ENCODE measurements around the gene SYNPO2L.

SYNPO2L gene

DNA sequence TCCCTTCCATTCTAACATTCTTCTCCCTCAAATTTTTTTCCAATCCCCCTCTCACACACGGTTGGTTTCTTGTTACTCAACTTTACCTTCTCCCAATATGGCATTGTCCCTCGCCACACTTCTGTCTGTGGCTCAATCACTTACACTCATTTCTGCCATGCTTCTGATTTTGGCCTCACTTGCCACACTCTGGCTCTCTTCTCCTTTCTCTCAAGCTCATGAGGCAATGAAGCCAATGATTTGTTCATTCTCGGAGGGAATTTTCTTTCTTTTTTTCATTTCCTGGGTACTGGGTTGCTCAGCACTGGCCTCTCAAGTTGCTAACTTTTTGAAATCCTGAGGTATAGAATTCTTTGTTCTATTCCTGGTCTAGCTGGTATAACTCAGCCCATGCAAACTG is 10.6 kb downstream of the SYNPO2L start:
- Histone ChIP-seq H3K27me3 (peaks cover 47% of the 10 kb centered on the region), H3K4me1 (ENCODE audit: control insufficient read depth in 1 of 2, insufficient read depth in 1 of 2, low read depth in 1 of 2, low read length in 1 of 2) (peaks cover 9 to 12% of the 10 kb centered on the region in 2 experiments), H3K36me3 (no peaks in the 10 kb centered on the region), H3K4me3 (ENCODE audit: low read depth in 1 of 2, low read length in 1 of 2) (no peak overlapping the region), H3K9me3 (no peaks in the 10 kb centered on the region), H3K27ac (no peak overlapping the region)
- TF ChIP-seq, protein P1, sequence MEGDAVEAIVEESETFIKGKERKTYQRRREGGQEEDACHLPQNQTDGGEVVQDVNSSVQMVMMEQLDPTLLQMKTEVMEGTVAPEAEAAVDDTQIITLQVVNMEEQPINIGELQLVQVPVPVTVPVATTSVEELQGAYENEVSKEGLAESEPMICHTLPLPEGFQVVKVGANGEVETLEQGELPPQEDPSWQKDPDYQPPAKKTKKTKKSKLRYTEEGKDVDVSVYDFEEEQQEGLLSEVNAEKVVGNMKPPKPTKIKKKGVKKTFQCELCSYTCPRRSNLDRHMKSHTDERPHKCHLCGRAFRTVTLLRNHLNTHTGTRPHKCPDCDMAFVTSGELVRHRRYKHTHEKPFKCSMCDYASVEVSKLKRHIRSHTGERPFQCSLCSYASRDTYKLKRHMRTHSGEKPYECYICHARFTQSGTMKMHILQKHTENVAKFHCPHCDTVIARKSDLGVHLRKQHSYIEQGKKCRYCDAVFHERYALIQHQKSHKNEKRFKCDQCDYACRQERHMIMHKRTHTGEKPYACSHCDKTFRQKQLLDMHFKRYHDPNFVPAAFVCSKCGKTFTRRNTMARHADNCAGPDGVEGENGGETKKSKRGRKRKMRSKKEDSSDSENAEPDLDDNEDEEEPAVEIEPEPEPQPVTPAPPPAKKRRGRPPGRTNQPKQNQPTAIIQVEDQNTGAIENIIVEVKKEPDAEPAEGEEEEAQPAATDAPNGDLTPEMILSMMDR (IDR thresholded peaks at IDR 0.05) = no peak

DNA sequence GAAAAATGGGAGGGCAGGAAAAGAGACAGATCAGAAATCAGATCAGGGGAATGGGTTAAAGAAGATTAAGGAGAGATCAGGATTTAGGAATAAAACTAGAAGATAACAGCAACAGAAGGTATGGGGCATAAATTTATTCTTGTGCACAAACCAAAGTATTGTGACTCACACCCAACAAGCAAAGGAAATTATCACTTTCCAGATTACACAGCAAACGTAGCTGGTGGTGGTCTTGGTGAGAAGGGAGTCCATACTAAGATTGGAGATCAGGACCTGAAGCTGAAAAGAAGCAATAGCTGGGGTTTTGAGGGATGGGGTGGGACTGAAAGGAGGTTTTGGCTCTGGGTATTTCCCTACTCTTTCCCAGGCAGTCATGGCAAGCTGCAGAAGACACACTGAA is 11.1 kb downstream of the SYNPO2L start:
- H3K4me3 ChIP-seq (ENCODE audit: low read depth in 1 of 2, low read length in 1 of 2) = no peak overlapping the region
- H3K9me3 ChIP-seq = no peaks in the 10 kb centered on the region
- H3K27ac ChIP-seq = no peak overlapping the region
- H3K36me3 ChIP-seq = no peaks in the 10 kb centered on the region
- TF ChIP-seq, protein P1 (IDR thresholded peaks at IDR 0.05) = no peak
- H3K27me3 ChIP-seq = peaks cover 47% of the 10 kb centered on the region
- H3K4me1 ChIP-seq (ENCODE audit: control insufficient read depth in 1 of 2, insufficient read depth in 1 of 2, low read depth in 1 of 2, low read length in 1 of 2) = peaks cover 9 to 12% of the 10 kb centered on the region in 2 experiments

DNA sequence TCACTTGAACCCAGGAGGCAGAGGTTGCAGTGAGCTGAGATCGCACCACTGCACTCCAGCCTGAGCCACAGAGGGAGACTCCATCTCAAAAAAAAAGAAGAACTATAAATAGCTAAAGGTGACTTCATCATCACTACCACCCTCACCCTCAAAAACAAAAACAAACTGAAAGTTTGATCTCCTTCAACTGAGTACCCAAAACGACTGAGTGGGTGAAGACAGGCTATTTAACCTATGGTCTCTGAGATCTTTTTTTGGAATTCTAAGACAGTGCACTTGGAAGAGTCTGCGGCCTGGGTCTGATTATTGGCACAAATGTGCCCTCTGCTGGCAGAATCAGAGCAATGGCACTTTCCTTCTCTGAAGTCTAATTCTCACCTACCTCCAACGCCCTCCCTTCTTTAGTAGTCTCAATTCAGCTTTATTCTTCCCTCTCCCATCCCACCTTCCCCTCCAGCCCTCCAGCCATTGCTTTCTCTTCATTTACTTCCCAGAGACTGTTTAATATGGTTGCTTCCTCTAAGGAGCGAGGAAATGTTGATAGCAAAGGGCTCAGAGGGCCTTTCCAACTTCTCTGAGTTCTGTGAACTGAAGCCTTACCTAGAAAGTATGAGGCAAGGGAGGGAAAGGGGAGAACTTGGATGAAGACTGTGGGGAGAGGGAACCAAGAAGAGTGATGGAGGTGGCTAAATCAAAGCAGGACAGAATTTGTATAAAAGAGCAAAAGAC is 11.7 kb downstream of the SYNPO2L start:
- peaks cover 42% of the 10 kb centered on the region for H3K27me3 ChIP-seq
- TF ChIP-seq, protein P1 (IDR thresholded peaks at IDR 0.05) = peak; percentile 48
- no peaks in the 10 kb centered on the region for H3K36me3 ChIP-seq
- no peak overlapping the region for H3K27ac ChIP-seq
- H3K9me3 ChIP-seq = no peaks in the 10 kb centered on the region
- H3K4me1 ChIP-seq (ENCODE audit: control insufficient read depth in 1 of 2, insufficient read depth in 1 of 2, low read depth in 1 of 2, low read length in 1 of 2) = peaks cover 9 to 12% of the 10 kb centered on the region in 2 experiments
- no peak overlapping the region for H3K4me3 ChIP-seq (ENCODE audit: low read depth in 1 of 2, low read length in 1 of 2)

DNA sequence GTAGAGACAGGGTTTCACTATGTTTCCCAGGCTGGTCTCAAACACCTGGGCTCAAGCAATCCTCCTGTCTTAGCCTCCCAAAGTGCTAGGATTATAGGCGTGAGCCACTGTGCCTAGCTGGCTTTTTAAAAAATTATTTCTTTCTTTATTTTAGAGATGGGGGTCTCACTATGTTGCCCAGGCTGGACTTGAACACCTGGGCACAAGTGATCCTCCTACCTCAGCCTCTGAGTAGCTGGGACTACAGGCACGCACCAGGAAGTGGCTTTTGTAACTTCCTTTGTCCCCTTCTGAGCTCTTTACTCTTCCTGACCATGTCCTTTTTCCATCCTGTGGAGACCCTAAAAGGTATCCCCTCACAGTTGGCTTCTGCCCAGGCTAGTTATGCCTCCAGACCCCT is 12.5 kb downstream of the SYNPO2L start:
- no peaks in the 10 kb centered on the region for H3K9me3 ChIP-seq
- no peak overlapping the region for H3K27ac ChIP-seq
- no peak overlapping the region for H3K4me3 ChIP-seq (ENCODE audit: low read depth in 1 of 2, low read length in 1 of 2)
- TF ChIP-seq, protein P1 (IDR thresholded peaks at IDR 0.05) = no peak
- peaks cover 9 to 11% of the 10 kb centered on the region in 2 experiments for H3K4me1 ChIP-seq (ENCODE audit: control insufficient read depth in 1 of 2, insufficient read depth in 1 of 2, low read depth in 1 of 2, low read length in 1 of 2)
- peaks cover 33% of the 10 kb centered on the region for H3K27me3 ChIP-seq
- no peaks in the 10 kb centered on the region for H3K36me3 ChIP-seq

DNA sequence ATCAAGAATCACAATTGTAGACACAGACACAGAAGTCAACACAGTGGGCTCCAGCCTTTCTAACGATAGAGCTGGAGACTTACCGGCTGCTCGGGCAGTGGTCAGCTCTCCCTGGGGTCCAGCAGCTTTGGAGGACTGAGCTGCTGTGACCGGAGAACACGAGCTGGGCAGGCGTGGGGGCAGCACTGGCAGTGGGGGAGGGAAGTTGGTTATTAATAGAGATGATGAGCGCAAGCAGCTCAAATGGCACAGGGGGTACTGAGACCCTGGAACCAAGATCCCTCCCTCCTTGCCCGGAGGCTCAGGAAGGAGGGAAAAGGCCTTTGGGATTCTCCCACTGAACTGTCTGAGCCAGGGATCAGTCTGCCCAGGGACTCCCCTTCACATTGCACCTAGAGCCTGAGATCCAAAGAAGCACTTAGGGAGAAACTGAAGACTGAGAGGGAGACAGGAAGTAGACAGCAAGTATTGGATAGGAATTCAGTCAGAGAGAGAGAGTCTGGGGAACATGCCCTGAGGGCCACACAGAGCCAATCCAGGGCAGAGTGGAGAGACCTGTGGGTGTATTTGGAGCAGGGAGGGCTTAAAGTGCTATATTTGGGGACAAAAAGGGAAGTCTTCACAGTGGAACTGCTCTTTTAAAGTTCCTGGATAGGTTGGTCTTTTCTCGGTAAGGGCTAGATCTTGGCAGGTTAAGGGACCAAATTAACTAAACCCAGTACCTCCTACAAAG is 14.3 kb downstream of the SYNPO2L start, which contains the start of gene MYOZ1:
Gene MYOZ1, minus strand, starts transcription at position 147 of the 733 bp plus-strand sequence. CDS start 1,457 bp downstream, outside the sequence.
- Histone ChIP-seq H3K27me3 (peaks cover 15% of the 10 kb centered on the region), H3K4me3 (ENCODE audit: low read depth in 1 of 2, low read length in 1 of 2) (no peak within 1 kb of the TSS), H3K4me1 (ENCODE audit: control insufficient read depth in 1 of 2, insufficient read depth in 1 of 2, low read depth in 1 of 2, low read length in 1 of 2) (peaks cover 0 to 4% of the 10 kb centered on the region in 2 experiments), H3K9me3 (no peaks in the 10 kb centered on the region), H3K36me3 (no peaks in the 10 kb centered on the region), H3K27ac (no peak within 1 kb of the TSS)
- TF ChIP-seq, protein P1 (IDR thresholded peaks at IDR 0.05) = no peak
